ENCODE data around the gene FHL3.

DNA sequence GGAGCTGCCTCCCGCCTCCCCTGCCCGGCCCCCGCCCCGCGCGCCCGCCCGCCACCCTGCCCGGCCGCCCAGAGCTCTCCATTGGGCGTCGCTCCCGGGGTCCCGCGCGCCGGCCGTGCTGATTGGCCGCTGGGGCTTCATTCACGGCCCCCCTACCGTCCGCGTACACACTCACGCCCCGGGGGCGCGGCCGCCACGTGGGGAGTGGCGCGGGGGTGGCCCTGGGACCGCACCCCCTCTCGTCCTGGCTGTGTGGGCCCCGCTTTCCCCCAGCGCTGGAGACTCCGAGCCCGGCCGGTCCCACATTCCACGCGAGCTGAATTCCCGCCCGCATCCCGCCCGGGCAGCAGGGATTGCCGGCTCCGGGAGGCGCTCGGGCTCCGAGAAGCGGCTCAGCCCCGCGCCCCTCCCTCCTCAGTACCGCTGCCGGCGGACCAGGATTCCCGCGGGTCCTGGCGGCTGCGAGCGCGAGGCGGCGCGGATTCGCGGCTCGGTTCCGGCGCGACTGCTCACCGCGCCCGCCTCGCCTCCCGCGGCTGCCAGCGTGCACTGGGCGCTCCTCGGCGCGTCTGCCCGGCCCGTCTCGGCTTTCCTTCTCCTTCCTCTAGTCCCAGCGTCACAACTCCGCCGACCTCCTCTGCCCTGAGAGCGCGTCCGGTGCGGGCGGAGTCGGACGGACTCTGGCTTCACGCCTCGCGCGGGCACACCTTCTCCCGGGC, 41.7 kb upstream of the FHL3 start:
- TF ChIP-seq POLR2AphosphoS5 (IDR thresholded peaks at IDR 0.05; ENCODE audit: insufficient read depth, low read depth, low read length) (no peak), JUN (IDR thresholded peaks at IDR 0.05; ENCODE audit: borderline replicate concordance, insufficient read depth, insufficient read length, low read depth) (no peak), CTCF (IDR thresholded peaks at IDR 0.05; ENCODE audit: extremely low read depth in 1 of 2, insufficient read depth in 1 of 2, low read depth in 1 of 2, low read length in 2 of 2) (no peak), EZH2 (IDR thresholded peaks at IDR 0.05; ENCODE audit: borderline replicate concordance, low read depth, low read length, severe bottlenecking) (no peak), POLR2A (IDR thresholded peaks at IDR 0.05; ENCODE audit: low read depth, low read length) (no peak)
- TF ChIP-seq, protein P1, sequence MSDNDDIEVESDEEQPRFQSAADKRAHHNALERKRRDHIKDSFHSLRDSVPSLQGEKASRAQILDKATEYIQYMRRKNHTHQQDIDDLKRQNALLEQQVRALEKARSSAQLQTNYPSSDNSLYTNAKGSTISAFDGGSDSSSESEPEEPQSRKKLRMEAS (IDR thresholded peaks at IDR 0.05; ENCODE audit: insufficient read depth, insufficient read length), result no peak
